Keratinocyte (primary cell): ENCODE results near the gene YWHAE. TPM values are rescaled to one million over a fixed set of nuclear protein-coding genes. Genes with fewer than 3 reads are reported as not detected.

ENCODE experiments used
- DNase-seq: peaks from one replicate; pipeline ENCODE4 v3.0.0-alpha.2; 2011; ENCODE audit warnings: low read depth, missing footprints, low spot score
- FAIRE-seq: peaks from 2 replicates; lab custom pipeline; 2011; peaks lifted over from hg19 to GRCh38; lab: Jason Lieb, UNC
- H2AFZ ChIP-seq: 2 replicates; pipeline ENCODE4 v1.6.0; 2012; ENCODE audit warnings: low read length, control low read depth, inconsistent platforms; ENCODE audit not compliant: control insufficient read depth
- H3K27ac ChIP-seq: 2 replicates; pipeline ENCODE4 v1.5.1; 2011; ENCODE audit warnings: low read length; ENCODE audit not compliant: control insufficient read depth, insufficient read depth
- H3K27me3 ChIP-seq: 3 replicates; pipeline ENCODE4 v1.6.0; 2011; ENCODE audit warnings: low read length; ENCODE audit not compliant: control insufficient read depth, insufficient read depth; ENCODE audit errors: extremely low read depth
- H3K36me3 ChIP-seq, 2 experiments: 2 replicates in 1 of 2; 3 replicates in 1 of 2; pipeline ENCODE4 v1.5.1; 2011; ENCODE audit warnings: low read length in 2 of 2, mild to moderate bottlenecking in 1 of 2; ENCODE audit not compliant: control insufficient read depth in 2 of 2, insufficient read depth in 2 of 2; ENCODE audit errors: extremely low read depth in 1 of 2
- H3K4me1 ChIP-seq: 3 replicates; pipeline ENCODE4 v1.5.1; 2011; ENCODE audit warnings: low read length; ENCODE audit not compliant: control insufficient read depth, insufficient read depth; ENCODE audit errors: extremely low read depth
- H3K4me2 ChIP-seq: 3 replicates; pipeline ENCODE4 v1.6.0; 2011; ENCODE audit warnings: low read depth, low read length; ENCODE audit not compliant: control insufficient read depth, insufficient read depth; ENCODE audit errors: extremely low read depth
- H3K4me3 ChIP-seq, 3 experiments: fragments of 200-600 bp in 1 of 3; sonication (generic) in 1 of 3; 2 replicates in 2 of 3; 3 replicates in 1 of 3; pipeline ENCODE4 v1.5.1; 2011 to 2016; ENCODE audit warnings: low read length in 3 of 3, mild to moderate bottlenecking in 3 of 3, control low read depth in 2 of 3, inconsistent platforms in 1 of 3, low read depth in 1 of 3, mixed read lengths in 1 of 3, mixed run types in 1 of 3, moderate library complexity in 1 of 3; ENCODE audit not compliant: control insufficient read depth in 2 of 3, insufficient read depth in 2 of 3; ENCODE audit errors: extremely low read depth in 1 of 3
- H3K79me2 ChIP-seq: 2 replicates; pipeline ENCODE4 v1.6.0; 2012; ENCODE audit warnings: low read length; ENCODE audit not compliant: control insufficient read depth, insufficient read depth
- H3K9ac ChIP-seq: 3 replicates; pipeline ENCODE4 v1.6.0; 2011; ENCODE audit warnings: low read length; ENCODE audit not compliant: control insufficient read depth, insufficient read depth; ENCODE audit errors: extremely low read depth
- H3K9me1 ChIP-seq: 3 replicates; pipeline ENCODE4 v1.6.0; 2011; ENCODE audit warnings: low read length; ENCODE audit not compliant: control insufficient read depth, insufficient read depth; ENCODE audit errors: extremely low read depth
- H3K9me3 ChIP-seq: 2 replicates; pipeline ENCODE4 v1.5.1; 2012; ENCODE audit warnings: low read depth, low read length; ENCODE audit not compliant: control insufficient read depth
- H4K20me1 ChIP-seq: 3 replicates; pipeline ENCODE4 v1.6.0; 2011; ENCODE audit warnings: low read length; ENCODE audit not compliant: control insufficient read depth, insufficient read depth; ENCODE audit errors: extremely low read depth
- EZH2 ChIP-seq: IDR thresholded peaks from one replicate; pipeline ENCODE4 v1.6.1; 2012; ENCODE audit warnings: inconsistent platforms, mild to moderate bottlenecking, low read length, moderate library complexity
- dilution Hi-C: fragments of 300-500 bp; cut with MboI; formaldehyde crosslinking; loops from one replicate; pipeline ENCODE4 v1.7.0; 2020; ENCODE audit warnings: low sequenced_read_pairs; ENCODE audit not compliant: extremely low pct_ligation_motif_present
- polyA plus RNA-seq, 5 experiments: library from polyadenylated mRNA; depleted of rRNA in 3 of 5; stranded (reverse) in 3 of 5; stranded (forward) in 1 of 5; unstranded in 1 of 5; fragments of >200 nt; gene quantifications; 1 replicate in 1 of 5; 2 replicates in 3 of 5; 3 replicates in 1 of 5; pipeline versions ENCODE4 v1.2.1 to v1.2.3, GENCODE V29; 2011 to 2012; ENCODE audit warnings: missing spikeins in 2 of 5, low read depth in 1 of 5, low replicate concordance in 1 of 5
- TF ChIP-seq, protein P1 (sequence below), 3 experiments: IDR thresholded peaks in 1 of 3; conservative IDR thresholded peaks in 1 of 3; optimal IDR thresholded peaks in 1 of 3; 2 replicates in 2 of 3; 3 replicates in 1 of 3; pipeline versions ENCODE3 to v1.5.1; 2011; ENCODE audit warnings: low read length in 3 of 3, mild to moderate bottlenecking in 3 of 3, moderate library complexity in 2 of 3, control low read depth in 1 of 3, inconsistent platforms in 1 of 3; ENCODE audit not compliant: insufficient read depth in 2 of 3; ENCODE audit errors: extremely low read depth in 1 of 3

Gene YWHAE
- polyA plus RNA-seq, 1 donor (not counting 4 experiments of a cell fraction or from before 2014, with no cell fraction given), result 739 TPM

DNA sequence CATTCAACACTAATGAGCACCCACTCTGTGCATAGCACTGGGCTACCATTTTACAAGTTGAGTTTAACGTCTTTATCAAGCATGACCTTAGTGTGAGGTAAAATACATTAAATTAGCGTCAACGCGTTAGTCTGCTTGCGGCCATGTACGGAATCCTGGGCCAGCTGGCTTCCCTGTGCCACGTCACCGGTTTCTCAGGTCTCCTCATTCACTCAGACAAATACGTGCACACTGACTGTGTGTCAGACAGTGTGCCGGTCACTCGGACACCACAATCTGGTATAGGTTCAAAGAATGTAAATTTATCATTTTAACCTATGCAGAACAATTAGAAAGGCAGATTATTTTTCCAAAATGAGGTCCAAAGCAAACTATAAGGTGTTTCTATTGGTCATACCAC is 21.4 kb upstream of the YWHAE start:
- H3K4me2 ChIP-seq, result no peak overlapping the region
- H3K4me1 ChIP-seq, result peaks cover 18% of the 10 kb centered on the region
- dilution Hi-C loops, result no loop called here
- H2AFZ ChIP-seq, result no peak overlapping the region
- H3K4me3 ChIP-seq, result no peak overlapping the region
- H3K27ac ChIP-seq, result no peak overlapping the region
- H3K79me2 ChIP-seq, result peaks cover 45% of the 10 kb centered on the region
- H3K9ac ChIP-seq, result no peak overlapping the region
- H3K9me3 ChIP-seq, result no peaks in the 10 kb centered on the region
- no peak for TF ChIP-seq EZH2
- TF ChIP-seq, protein P1, sequence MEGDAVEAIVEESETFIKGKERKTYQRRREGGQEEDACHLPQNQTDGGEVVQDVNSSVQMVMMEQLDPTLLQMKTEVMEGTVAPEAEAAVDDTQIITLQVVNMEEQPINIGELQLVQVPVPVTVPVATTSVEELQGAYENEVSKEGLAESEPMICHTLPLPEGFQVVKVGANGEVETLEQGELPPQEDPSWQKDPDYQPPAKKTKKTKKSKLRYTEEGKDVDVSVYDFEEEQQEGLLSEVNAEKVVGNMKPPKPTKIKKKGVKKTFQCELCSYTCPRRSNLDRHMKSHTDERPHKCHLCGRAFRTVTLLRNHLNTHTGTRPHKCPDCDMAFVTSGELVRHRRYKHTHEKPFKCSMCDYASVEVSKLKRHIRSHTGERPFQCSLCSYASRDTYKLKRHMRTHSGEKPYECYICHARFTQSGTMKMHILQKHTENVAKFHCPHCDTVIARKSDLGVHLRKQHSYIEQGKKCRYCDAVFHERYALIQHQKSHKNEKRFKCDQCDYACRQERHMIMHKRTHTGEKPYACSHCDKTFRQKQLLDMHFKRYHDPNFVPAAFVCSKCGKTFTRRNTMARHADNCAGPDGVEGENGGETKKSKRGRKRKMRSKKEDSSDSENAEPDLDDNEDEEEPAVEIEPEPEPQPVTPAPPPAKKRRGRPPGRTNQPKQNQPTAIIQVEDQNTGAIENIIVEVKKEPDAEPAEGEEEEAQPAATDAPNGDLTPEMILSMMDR (optimal IDR thresholded peaks at IDR 0.05 in 1 of 3, IDR thresholded peaks at IDR 0.05 in 1 of 3, conservative IDR thresholded peaks at IDR 0.05 in 1 of 3; ENCODE audit: extremely low read depth in 1 of 3, insufficient read depth in 2 of 3, low read length in 3 of 3), result no peak
- FAIRE-seq, result peak; percentile 5
- DNase-seq, result no peak
- peaks cover 12% of the 10 kb centered on the region for H4K20me1 ChIP-seq
- no peaks in the 10 kb centered on the region for H3K27me3 ChIP-seq
- H3K9me1 ChIP-seq, result peaks cover 3% of the 10 kb centered on the region
- peaks cover 15 to 31% of the 10 kb centered on the region in 2 experiments for H3K36me3 ChIP-seq

DNA sequence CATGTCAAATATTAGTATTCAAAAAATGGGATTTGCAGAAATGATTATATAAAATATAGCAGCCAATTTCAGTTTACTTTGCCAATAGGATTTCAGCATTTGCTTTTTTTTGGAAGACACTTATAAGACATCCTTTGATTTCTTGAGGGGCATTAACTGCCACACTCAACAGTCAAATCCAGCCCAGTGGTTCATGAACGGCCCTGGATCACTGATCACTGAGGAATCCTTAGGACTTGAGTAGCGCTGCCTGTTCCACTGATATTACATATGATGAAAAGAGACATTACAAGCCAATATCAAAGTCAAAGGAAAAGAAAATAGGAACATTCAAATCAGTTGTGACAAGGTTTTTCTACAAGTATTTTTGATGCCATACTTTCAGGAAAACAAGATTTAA is 21.0 kb upstream of the YWHAE start:
- Histone ChIP-seq H2AFZ (no peak overlapping the region), H3K27ac (no peak overlapping the region), H3K9me1 (peaks cover 3% of the 10 kb centered on the region), H3K36me3 (peaks cover 11 to 27% of the 10 kb centered on the region in 2 experiments), H3K4me2 (no peak overlapping the region), H3K9ac (no peak overlapping the region), H3K4me1 (peaks cover 18% of the 10 kb centered on the region), H3K9me3 (no peaks in the 10 kb centered on the region), H3K27me3 (no peaks in the 10 kb centered on the region), H3K79me2 (peaks cover 40% of the 10 kb centered on the region), H4K20me1 (peaks cover 12% of the 10 kb centered on the region), H3K4me3 (no peak overlapping the region)
- no peak for TF ChIP-seq EZH2
- TF ChIP-seq, protein P1 (optimal IDR thresholded peaks at IDR 0.05 in 1 of 3, IDR thresholded peaks at IDR 0.05 in 1 of 3, conservative IDR thresholded peaks at IDR 0.05 in 1 of 3; ENCODE audit: extremely low read depth in 1 of 3, insufficient read depth in 2 of 3, low read length in 3 of 3), result no peak
- no peak for FAIRE-seq
- dilution Hi-C loops, result no loop called here
- DNase-seq, result no peak
